IgD-negative memory B cell (primary cell): ENCODE results near the gene VSTM1. TPM values are rescaled to one million over a fixed set of nuclear protein-coding genes. Genes with fewer than 3 reads are reported as not detected.
"Not testable (repeated sequence)": the region's sequence is repeated elsewhere in the genome, so short reads cannot be mapped to it uniquely, and the experiment has no call there.

Experiments used
- H3K27ac Mint-ChIP-seq, 3 donors: one replicate each; pipeline ENCODE4 v1.8.0; 2020 to 2022; ENCODE audit warnings: mild to moderate bottlenecking in 3 of 3, mixed read lengths in 3 of 3, moderate library complexity in 1 of 3
- H3K27me3 Mint-ChIP-seq: one replicate; pipeline ENCODE4 v1.8.0; 2021; ENCODE audit warnings: mixed read lengths
- H3K36me3 Mint-ChIP-seq: one replicate; pipeline ENCODE4 v1.8.0; 2020; ENCODE audit warnings: mild to moderate bottlenecking, mixed read lengths
- H3K4me1 Mint-ChIP-seq, 3 donors: one replicate each; pipeline ENCODE4 v1.8.0; 2020 to 2022; ENCODE audit warnings: mixed read lengths in 3 of 3, mild to moderate bottlenecking in 1 of 3
- H3K4me3 Mint-ChIP-seq, 4 donors: one replicate each; pipeline ENCODE4 v1.8.0; 2020 to 2022; ENCODE audit warnings: mild to moderate bottlenecking in 4 of 4, mixed read lengths in 4 of 4, moderate library complexity in 3 of 4
- H3K9me3 Mint-ChIP-seq, 3 donors: one replicate each; pipeline ENCODE4 v1.8.0; 2020 to 2021; ENCODE audit warnings: mixed read lengths in 3 of 3, mild to moderate bottlenecking in 1 of 3
- polyA plus RNA-seq: library from polyadenylated mRNA; unstranded; fragments of 300-500 nt; fragmentation: Illumina TruSeq; gene quantifications from one replicate; pipeline ENCODE4 v1.2.3, GENCODE V29; 2021

Gene VSTM1
- polyA plus RNA-seq: not detected

GRCh38 chr19:54063350-54064116 lies at the start of gene VSTM1:
Gene VSTM1, minus strand, starts transcription at chr19:54063897. Its CDS starts 120 bp downstream, at chr19:54063777.
- Mint-ChIP-seq H3K4me1 (no peaks in the 10 kb centered on the region), H3K36me3 (no peaks in the 10 kb centered on the region), H3K4me3 (no peak within 1 kb of the TSS), H3K9me3 (peaks cover 2 to 11% (median 5%) of the 10 kb centered on the region in 3 donors), H3K27me3 (peaks cover 12% of the 10 kb centered on the region), H3K27ac (no peak within 1 kb of the TSS)

- H3K36me3 Mint-ChIP-seq: peaks cover 7% of the 10 kb centered on the region
- H3K27ac Mint-ChIP-seq: no peak overlapping the region
- no peak overlapping the region for H3K4me3 Mint-ChIP-seq
- H3K27me3 Mint-ChIP-seq: no peaks in the 10 kb centered on the region
- H3K9me3 Mint-ChIP-seq: no peaks in the 10 kb centered on the region
- peaks cover 0 to 12% (median 7%) of the 10 kb centered on the region in 3 donors for H3K4me1 Mint-ChIP-seq
Observed at GRCh38 chr19:54109651-54110050, 46.0 kb upstream of the VSTM1 start.

GRCh38 chr19:54108496-54108895 lies 44.8 kb upstream of the VSTM1 start:
- Mint-ChIP-seq H3K9me3 (no peaks in the 10 kb centered on the region), H3K27me3 (no peaks in the 10 kb centered on the region), H3K4me1 (peaks cover 0 to 7% (median 5%) of the 10 kb centered on the region in 3 donors), H3K36me3 (peaks cover 7% of the 10 kb centered on the region), H3K4me3 (peak overlapping the region in 1 of 4 donors; percentile 23), H3K27ac (peak overlapping the region in 1 of 3 donors; percentile 35)

DNA sequence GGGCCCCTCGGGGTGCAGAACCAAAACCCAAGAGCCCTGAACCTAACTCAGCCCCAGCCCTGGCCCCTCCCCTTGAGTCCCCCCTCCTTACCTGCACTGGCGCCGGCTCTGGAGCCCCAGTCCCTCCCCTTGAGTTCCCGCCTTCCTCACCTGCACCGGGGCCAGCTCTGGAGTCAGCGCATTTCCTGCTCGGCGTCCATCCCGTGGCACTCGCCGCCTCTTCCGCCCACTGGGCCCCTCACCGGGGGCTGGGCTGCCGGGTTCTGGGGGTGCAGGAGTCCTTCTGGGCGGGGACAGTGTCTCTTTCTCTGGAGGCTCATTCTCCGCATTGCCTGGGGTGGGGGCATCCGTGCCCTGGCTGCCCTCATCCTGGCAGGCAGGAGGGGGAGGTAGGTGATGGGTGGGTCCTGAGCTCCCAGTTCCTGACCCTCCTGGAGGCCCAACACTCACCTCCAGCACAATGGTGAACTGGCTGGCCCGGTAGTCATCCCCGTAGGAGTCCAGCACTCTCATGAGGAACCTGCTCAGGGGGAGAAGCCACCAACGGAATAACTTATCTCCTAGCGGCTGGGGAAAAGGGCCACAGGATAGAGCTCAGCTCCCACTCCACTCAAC lies 44.3 kb upstream of the VSTM1 start:
- H3K27ac Mint-ChIP-seq: peak overlapping the region in 1 of 3 donors; percentile 35
- H3K9me3 Mint-ChIP-seq: no peaks in the 10 kb centered on the region
- H3K4me3 Mint-ChIP-seq: peak overlapping the region in 1 of 4 donors; percentile 23
- H3K27me3 Mint-ChIP-seq: no peaks in the 10 kb centered on the region
- H3K4me1 Mint-ChIP-seq: peaks cover 0 to 10% (median 7%) of the 10 kb centered on the region in 3 donors
- peaks cover 6% of the 10 kb centered on the region for H3K36me3 Mint-ChIP-seq

DNA sequence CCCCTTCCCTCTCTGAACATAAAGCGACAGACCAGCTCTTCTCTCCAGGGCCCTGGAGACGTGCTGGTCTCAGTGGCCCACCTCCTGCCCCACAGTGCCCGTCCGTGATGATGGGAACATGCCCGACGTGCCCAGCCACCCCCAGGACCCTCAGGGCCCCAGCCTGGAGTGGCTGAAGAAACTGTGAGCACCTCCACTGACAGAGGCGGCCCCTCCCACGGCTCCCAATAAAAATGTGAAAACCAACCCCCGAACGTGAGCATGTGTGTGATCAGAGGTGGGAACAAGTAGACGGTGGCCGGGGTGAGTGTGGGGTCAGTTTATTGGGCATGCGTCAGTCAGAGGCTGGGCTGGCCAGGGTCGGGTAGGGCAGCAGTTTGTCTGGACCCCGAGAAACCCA lies 43.0 kb upstream of the VSTM1 start:
- Mint-ChIP-seq H3K27me3 (peaks cover 3% of the 10 kb centered on the region), H3K36me3 (peaks cover 6% of the 10 kb centered on the region), H3K9me3 (no peaks in the 10 kb centered on the region), H3K27ac (peak overlapping the region in 2 of 3 donors; percentile 43 to 77), H3K4me1 (peaks cover 5 to 15% (median 11%) of the 10 kb centered on the region in 3 donors), H3K4me3 (peak overlapping the region in 1 of 4 donors; percentile 78)

- Mint-ChIP-seq H3K27me3 (peaks cover 3% of the 10 kb centered on the region), H3K27ac (peak overlapping the region in 1 of 3 donors; percentile 31), H3K4me3 (peak overlapping the region in 1 of 4 donors; percentile 78), H3K9me3 (no peaks in the 10 kb centered on the region), H3K4me1 (peaks cover 9 to 14% (median 11%) of the 10 kb centered on the region in 3 donors), H3K36me3 (peaks cover 4% of the 10 kb centered on the region)
Observed at GRCh38 chr19:54105796-54106195, 42.1 kb upstream of the VSTM1 start.

DNA sequence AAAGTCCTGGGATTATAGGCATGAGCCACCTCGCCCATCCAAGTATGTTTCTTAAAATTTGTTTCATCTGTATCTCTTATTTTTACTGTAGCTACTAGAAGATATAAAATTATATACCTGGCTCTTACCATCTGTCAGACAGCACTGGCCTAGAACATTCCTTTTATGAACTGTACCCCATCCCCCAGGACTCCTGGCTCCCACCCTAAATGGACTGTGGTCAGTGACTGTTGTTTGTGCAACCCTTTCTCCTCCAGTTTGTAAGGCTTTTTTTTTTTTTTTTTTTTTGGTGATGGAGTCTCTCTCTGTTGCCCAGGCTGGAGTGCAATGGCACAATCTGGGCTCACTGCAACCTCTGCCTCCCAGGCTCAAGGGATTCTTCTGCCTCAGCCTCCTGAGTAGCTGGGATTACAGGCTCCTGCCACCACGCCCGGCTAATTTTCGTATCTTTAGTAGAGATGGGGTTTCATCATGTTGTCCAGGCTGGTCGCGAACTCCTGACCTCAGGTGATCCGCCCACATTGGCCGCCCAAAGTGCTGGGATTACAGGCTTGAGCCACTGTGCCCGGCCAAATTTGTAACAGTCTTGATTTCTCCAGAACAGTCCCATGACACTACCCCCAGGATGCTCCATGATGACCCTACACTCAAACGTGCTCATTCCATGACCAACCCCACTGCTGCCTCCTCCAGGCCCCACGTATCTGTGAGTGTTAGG lies 41.5 kb upstream of the VSTM1 start:
- H3K36me3 Mint-ChIP-seq: peaks cover 4% of the 10 kb centered on the region
- peak overlapping the region in 3 of 4 donors; percentile 37 to 82 (median 78) for H3K4me3 Mint-ChIP-seq
- H3K27me3 Mint-ChIP-seq: peaks cover 3% of the 10 kb centered on the region
- H3K4me1 Mint-ChIP-seq: peaks cover 9 to 14% (median 11%) of the 10 kb centered on the region in 3 donors
- peak overlapping the region in 2 of 3 donors; percentile 21 to 31 for H3K27ac Mint-ChIP-seq
- no peaks in the 10 kb centered on the region for H3K9me3 Mint-ChIP-seq

- Mint-ChIP-seq H3K4me1 (peaks cover 9 to 14% (median 9%) of the 10 kb centered on the region in 3 donors), H3K9me3 (no peaks in the 10 kb centered on the region), H3K27me3 (peaks cover 5% of the 10 kb centered on the region), H3K4me3 (peak within 1 kb of the TSS; percentile 78 to 99 (median 98)), H3K36me3 (peaks cover 4% of the 10 kb centered on the region), H3K27ac (peak within 1 kb of the TSS; percentile 46 to 96 (median 95))
Observed at GRCh38 chr19:54102421-54103169, 38.9 kb upstream of the VSTM1 start, which contains the start of gene NDUFA3. Gene NDUFA3, plus strand, starts transcription at chr19:54102855. Its CDS starts 24 bp downstream, at chr19:54102879.

- Mint-ChIP-seq H3K9me3 (no peaks in the 10 kb centered on the region), H3K27ac (peak within 1 kb of the TSS; percentile 9 to 77 (median 46)), H3K4me3 (peak within 1 kb of the TSS in 3 of 4 donors; percentile 75 to 88 (median 83)), H3K4me1 (peaks cover 9 to 17% (median 14%) of the 10 kb centered on the region in 3 donors), H3K27me3 (peaks cover 11% of the 10 kb centered on the region), H3K36me3 (no peaks in the 10 kb centered on the region)
Observed at GRCh38 chr19:54100561-54100960, 36.9 kb upstream of the VSTM1 start, which contains the start of gene OSCAR. Gene OSCAR, minus strand, starts transcription at chr19:54100803. Its CDS starts 11 bp downstream, at chr19:54100792.

DNA sequence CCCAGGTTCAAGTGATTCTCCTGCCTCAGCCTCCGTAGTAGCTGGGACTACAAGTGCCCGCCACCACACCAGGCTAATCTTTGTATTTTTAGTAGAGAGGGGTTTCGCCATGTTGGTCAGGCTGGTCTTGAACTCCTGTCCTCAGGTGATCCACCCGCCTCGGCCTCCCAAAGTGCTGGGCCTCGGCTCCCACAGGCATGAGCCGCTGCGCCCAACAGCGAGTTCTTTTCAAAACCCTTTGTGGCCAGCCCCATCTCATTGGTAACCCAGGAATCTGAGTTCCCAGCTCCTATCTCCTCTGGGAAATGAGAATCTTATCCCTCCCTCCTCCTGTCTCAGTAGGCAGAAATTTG lies 36.2 kb upstream of the VSTM1 start:
- H3K4me1 Mint-ChIP-seq: peaks cover 9 to 17% (median 14%) of the 10 kb centered on the region in 3 donors
- H3K4me3 Mint-ChIP-seq, H3K9me3 Mint-ChIP-seq, H3K36me3 Mint-ChIP-seq: not testable (repeated sequence)
- peak overlapping the region in 1 of 3 donors; percentile 46 for H3K27ac Mint-ChIP-seq
- peaks cover 13% of the 10 kb centered on the region for H3K27me3 Mint-ChIP-seq

GRCh38 chr19:54099190-54099902 lies 35.6 kb upstream of the VSTM1 start:
- H3K27me3 Mint-ChIP-seq: peaks cover 18% of the 10 kb centered on the region
- H3K9me3 Mint-ChIP-seq: peaks cover 0 to 2% (median under 1%) of the 10 kb centered on the region in 3 donors
- H3K4me3 Mint-ChIP-seq: peak overlapping the region in 1 of 4 donors; percentile 6
- H3K27ac Mint-ChIP-seq: no peak overlapping the region
- peaks cover 11 to 15% (median 14%) of the 10 kb centered on the region in 3 donors for H3K4me1 Mint-ChIP-seq
- no peaks in the 10 kb centered on the region for H3K36me3 Mint-ChIP-seq

- Mint-ChIP-seq H3K9me3 (peaks cover 0 to 6% (median 2%) of the 10 kb centered on the region in 3 donors), H3K4me3 (peak overlapping the region in 3 of 4 donors; percentile 28 to 57 (median 48)), H3K27me3 (peaks cover 22% of the 10 kb centered on the region), H3K27ac (no peak overlapping the region), H3K4me1 (peaks cover 5 to 8% (median 7%) of the 10 kb centered on the region in 3 donors), H3K36me3 (no peaks in the 10 kb centered on the region)
Observed at GRCh38 chr19:54096617-54097106, 33.0 kb upstream of the VSTM1 start.

- Mint-ChIP-seq H3K27ac (peak overlapping the region in 1 of 3 donors; percentile 77), H3K27me3 (peaks cover 22% of the 10 kb centered on the region), H3K4me3 (peak overlapping the region in 3 of 4 donors; percentile 21 to 86 (median 74))
- H3K36me3 Mint-ChIP-seq, H3K9me3 Mint-ChIP-seq, H3K4me1 Mint-ChIP-seq: not testable (repeated sequence)
Observed at GRCh38 chr19:54095859-54096616, 32.3 kb upstream of the VSTM1 start.
